MM.1S (cell line): ENCODE data around the gene TMEM229B.

Source experiments
- DNase-seq: peaks from one replicate; pipeline ENCODE4 v3.0.0-alpha.2; 2015
- H2AFZ ChIP-seq: fragments of 300-600 bp; sonication (generic); 2 replicates; pipeline ENCODE4 v1.6.0; 2016; ENCODE audit warnings: antibody characterized with exemption, low read length
- H3F3A ChIP-seq: fragments of 300-600 bp; sonication (generic); 2 replicates; pipeline ENCODE4 v1.6.1; 2016; ENCODE audit warnings: mild to moderate bottlenecking, antibody characterized with exemption, low read length, moderate library complexity, mixed read lengths; ENCODE audit not compliant: insufficient read depth
- H3K27ac ChIP-seq: fragments of 300-600 bp; sonication (generic); 2 replicates; pipeline ENCODE4 v1.5.1; 2016; ENCODE audit warnings: mild to moderate bottlenecking, low read length
- H3K27me3 ChIP-seq: fragments of 300-600 bp; sonication (generic); replicated peaks from 2 replicates; pipeline ENCODE4 v1.6.0; 2016; ENCODE audit warnings: low read length; ENCODE audit not compliant: insufficient read depth
- H3K36me3 ChIP-seq: fragments of 300-600 bp; sonication (generic); replicated peaks from 2 replicates; pipeline ENCODE4 v1.6.1; 2016; ENCODE audit warnings: mild to moderate bottlenecking, low read length, mixed read lengths; ENCODE audit not compliant: insufficient read depth
- H3K4me1 ChIP-seq: fragments of 300-600 bp; sonication (generic); 2 replicates; pipeline ENCODE4 v1.6.1; 2016; ENCODE audit warnings: low read length, mixed read lengths
- H3K4me2 ChIP-seq: fragments of 300-600 bp; sonication (generic); 2 replicates; pipeline ENCODE4 v1.6.0; 2016; ENCODE audit warnings: low read depth, low read length
- H3K4me3 ChIP-seq: fragments of 300-600 bp; sonication (generic); 2 replicates; pipeline ENCODE4 v1.5.1; 2016; ENCODE audit warnings: low read length, mixed read lengths
- H3K79me2 ChIP-seq: fragments of 300-600 bp; sonication (generic); 2 replicates; pipeline ENCODE4 v1.6.1; 2016; ENCODE audit warnings: mixed run types, low read length, mixed read lengths
- H3K9ac ChIP-seq: fragments of 300-600 bp; sonication (generic); 2 replicates; pipeline ENCODE4 v1.6.1; 2016; ENCODE audit warnings: low read length, mixed read lengths
- H3K9me2 ChIP-seq: fragments of 300-600 bp; sonication (generic); replicated peaks from 2 replicates; pipeline ENCODE4 v1.6.1; 2016; ENCODE audit warnings: mild to moderate bottlenecking, low read length, mixed read lengths; ENCODE audit not compliant: insufficient read depth
- H3K9me3 ChIP-seq: fragments of 300-600 bp; sonication (generic); replicated peaks from 2 replicates; pipeline ENCODE4 v1.6.1; 2016; ENCODE audit warnings: mild to moderate bottlenecking, low read length, mixed read lengths; ENCODE audit not compliant: insufficient read depth
- H4K20me1 ChIP-seq: fragments of 300-600 bp; sonication (generic); 2 replicates; pipeline ENCODE4 v1.6.1; 2016; ENCODE audit warnings: mild to moderate bottlenecking, low read length, moderate library complexity, mixed read lengths; ENCODE audit not compliant: insufficient read depth
- EZH2 ChIP-seq: fragments of 300-600 bp; sonication (generic); optimal IDR thresholded peaks from 2 replicates; pipeline ENCODE3; 2017; ENCODE audit warnings: low read depth, mild to moderate bottlenecking, antibody characterized with exemption, low read length, mixed read lengths
- EZH2phosphoT487 ChIP-seq: fragments of 300-600 bp; sonication (generic); IDR thresholded peaks from 2 replicates; pipeline ENCODE4 v1.6.1; 2018; ENCODE audit warnings: antibody characterized with exemption, low read length
- TF ChIP-seq, protein P1 (sequence below): fragments of 300-600 bp; sonication (generic); IDR thresholded peaks from 2 replicates; pipeline ENCODE4 v1.5.1; 2016; ENCODE audit warnings: antibody characterized with exemption, low read length, mixed read lengths

The TMEM229B gene

GRCh38 chr14:67461996-67462395 lies 26.5 kb downstream of the TMEM229B start:
- no peaks in the 10 kb centered on the region for H3F3A ChIP-seq
- H3K4me1 ChIP-seq, result no peaks in the 10 kb centered on the region
- no peaks in the 10 kb centered on the region for H3K9me3 ChIP-seq
- H3K4me2 ChIP-seq, result no peak overlapping the region
- no peaks in the 10 kb centered on the region for H3K9me2 ChIP-seq
- no peak overlapping the region for H3K9ac ChIP-seq
- no peak overlapping the region for H3K4me3 ChIP-seq
- H4K20me1 ChIP-seq, result no peaks in the 10 kb centered on the region
- H3K27ac ChIP-seq, result no peak overlapping the region
- H3K79me2 ChIP-seq, result no peaks in the 10 kb centered on the region
- no peak overlapping the region for H2AFZ ChIP-seq
- no peaks in the 10 kb centered on the region for H3K36me3 ChIP-seq
- TF ChIP-seq EZH2phosphoT487 (no peak), EZH2 (no peak)
- TF ChIP-seq, protein P1, sequence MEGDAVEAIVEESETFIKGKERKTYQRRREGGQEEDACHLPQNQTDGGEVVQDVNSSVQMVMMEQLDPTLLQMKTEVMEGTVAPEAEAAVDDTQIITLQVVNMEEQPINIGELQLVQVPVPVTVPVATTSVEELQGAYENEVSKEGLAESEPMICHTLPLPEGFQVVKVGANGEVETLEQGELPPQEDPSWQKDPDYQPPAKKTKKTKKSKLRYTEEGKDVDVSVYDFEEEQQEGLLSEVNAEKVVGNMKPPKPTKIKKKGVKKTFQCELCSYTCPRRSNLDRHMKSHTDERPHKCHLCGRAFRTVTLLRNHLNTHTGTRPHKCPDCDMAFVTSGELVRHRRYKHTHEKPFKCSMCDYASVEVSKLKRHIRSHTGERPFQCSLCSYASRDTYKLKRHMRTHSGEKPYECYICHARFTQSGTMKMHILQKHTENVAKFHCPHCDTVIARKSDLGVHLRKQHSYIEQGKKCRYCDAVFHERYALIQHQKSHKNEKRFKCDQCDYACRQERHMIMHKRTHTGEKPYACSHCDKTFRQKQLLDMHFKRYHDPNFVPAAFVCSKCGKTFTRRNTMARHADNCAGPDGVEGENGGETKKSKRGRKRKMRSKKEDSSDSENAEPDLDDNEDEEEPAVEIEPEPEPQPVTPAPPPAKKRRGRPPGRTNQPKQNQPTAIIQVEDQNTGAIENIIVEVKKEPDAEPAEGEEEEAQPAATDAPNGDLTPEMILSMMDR, result no peak
- no peak for DNase-seq
- no peaks in the 10 kb centered on the region for H3K27me3 ChIP-seq

DNA sequence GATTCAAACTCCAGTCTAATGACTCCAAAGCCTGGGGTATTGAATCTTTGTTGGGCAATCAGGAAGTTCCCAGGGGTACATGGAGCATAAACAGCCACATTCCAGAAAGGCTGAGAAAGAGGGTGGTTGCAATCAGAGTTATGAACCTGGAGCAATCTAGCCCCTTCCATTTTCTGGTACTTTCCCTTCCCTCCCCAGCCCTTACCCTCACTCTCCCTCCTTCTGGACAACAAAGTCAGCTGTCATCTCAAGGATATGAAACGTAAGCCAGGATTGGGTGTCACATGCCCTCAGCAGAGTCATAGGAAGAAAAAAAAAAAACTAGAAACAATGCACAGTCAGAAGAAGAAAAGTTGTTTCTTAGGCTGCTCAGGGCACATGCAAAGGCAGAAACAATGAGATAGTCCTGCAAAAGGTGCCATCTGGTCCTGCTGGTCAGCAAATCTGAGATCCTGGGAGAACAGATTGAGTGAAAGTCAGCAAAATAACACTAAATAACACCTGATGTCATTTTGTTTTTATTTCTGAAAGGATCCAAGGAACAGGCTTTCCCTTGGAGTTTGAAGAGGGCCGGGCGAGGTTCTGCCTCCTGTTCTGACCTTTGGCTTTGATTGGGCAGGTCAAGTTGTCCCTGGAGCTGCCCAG lies 27.1 kb downstream of the TMEM229B start:
- Histone ChIP-seq H3K9me3 (no peaks in the 10 kb centered on the region), H4K20me1 (no peaks in the 10 kb centered on the region), H3K27ac (no peak overlapping the region), H3K79me2 (no peaks in the 10 kb centered on the region), H3K4me1 (no peaks in the 10 kb centered on the region), H3K27me3 (no peaks in the 10 kb centered on the region), H3K9me2 (no peaks in the 10 kb centered on the region), H3K9ac (no peak overlapping the region), H3K36me3 (no peaks in the 10 kb centered on the region), H3K4me2 (no peak overlapping the region), H3K4me3 (no peak overlapping the region), H3F3A (no peaks in the 10 kb centered on the region), H2AFZ (no peak overlapping the region)
- DNase-seq, result no peak
- TF ChIP-seq, protein P1, result no peak
- TF ChIP-seq EZH2, result no peak

DNA sequence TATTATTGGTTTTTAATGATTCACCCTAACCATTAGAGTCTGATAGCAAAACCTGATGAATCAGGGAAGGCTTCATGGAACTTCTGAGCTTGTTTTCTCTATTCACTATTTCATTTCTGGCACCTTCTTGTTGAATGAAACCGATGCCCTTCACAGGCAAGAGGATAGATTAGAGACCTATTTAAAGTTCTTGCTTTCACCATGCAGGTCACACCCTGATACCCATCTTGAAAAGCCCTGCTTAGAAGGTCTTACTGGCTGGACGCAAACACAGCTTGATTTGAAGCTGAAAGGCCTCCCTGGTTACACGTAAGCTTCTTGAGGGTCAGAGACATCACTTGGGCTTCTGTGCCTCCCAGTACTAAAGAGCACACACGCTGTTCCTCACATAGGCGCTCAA lies 29.2 kb downstream of the TMEM229B start:
- H3F3A ChIP-seq, result no peaks in the 10 kb centered on the region
- no peaks in the 10 kb centered on the region for H4K20me1 ChIP-seq
- TF ChIP-seq EZH2 (no peak), EZH2phosphoT487 (no peak)
- TF ChIP-seq, protein P1, result no peak
- H3K9ac ChIP-seq, result no peak overlapping the region
- no peak overlapping the region for H3K4me2 ChIP-seq
- no peaks in the 10 kb centered on the region for H3K9me2 ChIP-seq
- H3K4me3 ChIP-seq, result no peak overlapping the region
- H3K27ac ChIP-seq, result no peak overlapping the region
- no peak overlapping the region for H2AFZ ChIP-seq
- H3K36me3 ChIP-seq, result no peaks in the 10 kb centered on the region
- no peaks in the 10 kb centered on the region for H3K9me3 ChIP-seq
- no peaks in the 10 kb centered on the region for H3K27me3 ChIP-seq
- no peaks in the 10 kb centered on the region for H3K79me2 ChIP-seq
- DNase-seq, result no peak
- no peaks in the 10 kb centered on the region for H3K4me1 ChIP-seq
